ENCODE results near the gene GPATCH2L. TPM values are rescaled to one million over a fixed set of nuclear protein-coding genes. Genes with fewer than 3 reads are reported as not detected.

The GPATCH2L gene
- total and polyA plus RNA-seq, 2 of the 13 experiments (the other 11 are each of a cell fraction or from before 2014, with no cell fraction given): 14.4 to 29.0 TPM

DNA sequence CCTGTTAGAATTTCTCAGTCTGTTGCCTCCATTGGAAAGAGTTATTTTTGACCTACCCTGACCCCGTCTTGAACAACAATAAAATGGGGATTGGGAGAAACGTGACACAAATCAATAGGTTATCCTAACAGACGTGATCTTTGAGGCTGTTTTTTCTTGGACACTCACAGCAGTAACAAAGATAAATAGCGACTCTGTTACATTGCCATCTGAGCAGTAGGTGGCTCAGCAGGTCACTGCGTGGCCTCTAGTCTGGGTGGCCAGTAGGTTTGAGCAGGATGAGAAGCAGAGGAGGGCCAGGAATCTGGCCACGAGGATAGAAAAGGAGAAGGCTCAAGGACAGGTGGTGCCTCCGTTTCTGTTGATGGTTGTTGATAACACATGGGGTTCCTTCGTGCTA is 101.4 kb downstream of the GPATCH2L start:
- ATAC-seq: peak; percentile 90
- Histone ChIP-seq H3K4me1 (ENCODE audit: insufficient read depth, low read length) (peaks cover 7% of the 10 kb centered on the region; the same call in 1 of the 2 replicates), H3K9ac (ENCODE audit: insufficient read depth, low read depth, low read length) (no peak overlapping the region)
- TF ChIP-seq SOX13 (IDR thresholded peaks at IDR 0.05): 0 out of 2 replicates have a peak, but pooled peaks have one; percentile 38
- TF ChIP-seq SOX13 (CRISPR knock-in tag; conservative IDR thresholded peaks at IDR 0.05 in 1 of 2, IDR thresholded peaks at IDR 0.05 in 1 of 2): peak in 1 of 2 experiments; percentile 65; a peak in 1 of 4 replicates
- no peak for TF ChIP-seq ZNF460 (CRISPR knock-in tag; IDR thresholded peaks at IDR 0.05; ENCODE audit: borderline replicate concordance)
- TF ChIP-seq MTA3 (CRISPR knock-in tag; IDR thresholded peaks at IDR 0.05): no peak
- no peak for TF ChIP-seq BRCA1 (CRISPR knock-in tag; IDR thresholded peaks at IDR 0.05)
- no peak for TF ChIP-seq ETV6 (CRISPR knock-in tag; conservative IDR thresholded peaks at IDR 0.05)
- TF ChIP-seq, protein P1, sequence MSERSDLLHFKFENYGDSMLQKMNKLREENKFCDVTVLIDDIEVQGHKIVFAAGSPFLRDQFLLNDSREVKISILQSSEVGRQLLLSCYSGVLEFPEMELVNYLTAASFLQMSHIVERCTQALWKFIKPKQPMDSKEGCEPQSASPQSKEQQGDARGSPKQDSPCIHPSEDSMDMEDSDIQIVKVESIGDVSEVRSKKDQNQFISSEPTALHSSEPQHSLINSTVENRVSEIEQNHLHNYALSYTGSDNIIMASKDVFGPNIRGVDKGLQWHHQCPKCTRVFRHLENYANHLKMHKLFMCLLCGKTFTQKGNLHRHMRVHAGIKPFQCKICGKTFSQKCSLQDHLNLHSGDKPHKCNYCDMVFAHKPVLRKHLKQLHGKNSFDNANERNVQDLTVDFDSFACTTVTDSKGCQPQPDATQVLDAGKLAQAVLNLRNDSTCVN (CRISPR knock-in tag; IDR thresholded peaks at IDR 0.05; ENCODE audit: borderline replicate concordance): no peak
- TF ChIP-seq ARID2 (CRISPR knock-in tag; IDR thresholded peaks at IDR 0.05; ENCODE audit: borderline replicate concordance): no peak
- TF ChIP-seq ZNF792 (CRISPR knock-in tag; IDR thresholded peaks at IDR 0.05): no peak
- TF ChIP-seq TCF7L2 (IDR thresholded peaks at IDR 0.05; ENCODE audit: low read depth, low read length): no peak
- no peak for TF ChIP-seq ZNF33A (CRISPR knock-in tag; IDR thresholded peaks at IDR 0.05; ENCODE audit: borderline replicate concordance)
- TF ChIP-seq HHEX (CRISPR knock-in tag; IDR thresholded peaks at IDR 0.05): 0 out of 2 replicates have a peak, but pooled peaks have one; percentile 40
- TF ChIP-seq, protein P2, sequence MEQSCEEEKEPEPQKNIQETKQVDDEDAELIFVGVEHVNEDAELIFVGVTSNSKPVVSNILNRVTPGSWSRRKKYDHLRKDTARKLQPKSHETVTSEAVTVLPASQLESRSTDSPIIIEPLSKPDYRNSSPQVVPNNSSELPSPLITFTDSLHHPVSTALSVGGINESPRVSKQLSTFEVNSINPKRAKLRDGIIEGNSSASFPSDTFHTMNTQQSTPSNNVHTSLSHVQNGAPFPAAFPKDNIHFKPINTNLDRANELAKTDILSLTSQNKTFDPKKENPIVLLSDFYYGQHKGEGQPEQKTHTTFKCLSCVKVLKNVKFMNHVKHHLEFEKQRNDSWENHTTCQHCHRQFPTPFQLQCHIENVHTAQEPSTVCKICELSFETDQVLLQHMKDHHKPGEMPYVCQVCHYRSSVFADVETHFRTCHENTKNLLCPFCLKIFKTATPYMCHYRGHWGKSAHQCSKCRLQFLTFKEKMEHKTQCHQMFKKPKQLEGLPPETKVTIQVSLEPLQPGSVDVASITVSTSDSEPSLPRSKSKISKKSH (CRISPR knock-in tag; IDR thresholded peaks at IDR 0.05; ENCODE audit: borderline replicate concordance): no peak
- TF ChIP-seq ZNF160 (CRISPR knock-in tag; IDR thresholded peaks at IDR 0.05): no peak
- TF ChIP-seq, protein P3, sequence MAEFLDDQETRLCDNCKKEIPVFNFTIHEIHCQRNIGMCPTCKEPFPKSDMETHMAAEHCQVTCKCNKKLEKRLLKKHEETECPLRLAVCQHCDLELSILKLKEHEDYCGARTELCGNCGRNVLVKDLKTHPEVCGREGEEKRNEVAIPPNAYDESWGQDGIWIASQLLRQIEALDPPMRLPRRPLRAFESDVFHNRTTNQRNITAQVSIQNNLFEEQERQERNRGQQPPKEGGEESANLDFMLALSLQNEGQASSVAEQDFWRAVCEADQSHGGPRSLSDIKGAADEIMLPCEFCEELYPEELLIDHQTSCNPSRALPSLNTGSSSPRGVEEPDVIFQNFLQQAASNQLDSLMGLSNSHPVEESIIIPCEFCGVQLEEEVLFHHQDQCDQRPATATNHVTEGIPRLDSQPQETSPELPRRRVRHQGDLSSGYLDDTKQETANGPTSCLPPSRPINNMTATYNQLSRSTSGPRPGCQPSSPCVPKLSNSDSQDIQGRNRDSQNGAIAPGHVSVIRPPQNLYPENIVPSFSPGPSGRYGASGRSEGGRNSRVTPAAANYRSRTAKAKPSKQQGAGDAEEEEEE (CRISPR knock-in tag; IDR thresholded peaks at IDR 0.05; ENCODE audit: borderline replicate concordance): no peak
- TF ChIP-seq, protein P4, sequence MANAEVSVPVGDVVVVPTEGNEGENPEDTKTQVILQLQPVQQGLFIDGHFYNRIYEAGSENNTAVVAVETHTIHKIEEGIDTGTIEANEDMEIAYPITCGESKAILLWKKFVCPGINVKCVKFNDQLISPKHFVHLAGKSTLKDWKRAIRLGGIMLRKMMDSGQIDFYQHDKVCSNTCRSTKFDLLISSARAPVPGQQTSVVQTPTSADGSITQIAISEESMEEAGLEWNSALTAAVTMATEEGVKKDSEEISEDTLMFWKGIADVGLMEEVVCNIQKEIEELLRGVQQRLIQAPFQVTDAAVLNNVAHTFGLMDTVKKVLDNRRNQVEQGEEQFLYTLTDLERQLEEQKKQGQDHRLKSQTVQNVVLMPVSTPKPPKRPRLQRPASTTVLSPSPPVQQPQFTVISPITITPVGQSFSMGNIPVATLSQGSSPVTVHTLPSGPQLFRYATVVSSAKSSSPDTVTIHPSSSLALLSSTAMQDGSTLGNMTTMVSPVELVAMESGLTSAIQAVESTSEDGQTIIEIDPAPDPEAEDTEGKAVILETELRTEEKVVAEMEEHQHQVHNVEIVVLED (CRISPR knock-in tag; IDR thresholded peaks at IDR 0.05; ENCODE audit: borderline replicate concordance): no peak
- TF ChIP-seq, protein P5, sequence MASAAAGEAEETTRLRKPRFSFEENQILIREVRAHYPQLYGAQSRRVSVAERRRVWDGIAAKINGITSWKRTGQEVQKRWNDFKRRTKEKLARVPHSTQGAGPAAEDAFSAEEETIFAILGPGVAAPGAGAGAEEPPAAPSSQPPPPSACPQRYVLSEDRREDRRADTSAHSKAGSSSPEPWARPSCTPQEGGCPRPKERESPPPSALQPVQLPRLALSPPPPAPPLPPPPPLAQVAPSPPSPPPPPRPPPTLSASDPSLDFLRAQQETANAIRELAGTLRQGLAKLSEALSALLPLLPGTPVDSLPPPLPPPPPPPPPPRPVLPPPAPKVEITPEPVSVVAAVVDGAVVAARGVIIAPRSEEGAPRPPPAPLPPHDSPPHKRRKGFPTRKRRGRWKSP (CRISPR knock-in tag; IDR thresholded peaks at IDR 0.05): no peak
- no peak for TF ChIP-seq SIX1 (CRISPR knock-in tag; IDR thresholded peaks at IDR 0.05; ENCODE audit: borderline replicate concordance)
- TF ChIP-seq SMARCE1 (IDR thresholded peaks at IDR 0.05; ENCODE audit: borderline replicate concordance): no peak

More for the DNA sequence above, 101.4 kb downstream of the GPATCH2L start:
- H2AFZ ChIP-seq (ENCODE audit: low read length): no peak overlapping the region
- H3K4me2 ChIP-seq (ENCODE audit: low read depth, low read length): no peak overlapping the region
- no TSS peak for BruUV-seq (replicated peaks)
- H3K9me3 ChIP-seq (ENCODE audit: low read length): no peaks in the 10 kb centered on the region
- H3K36me3 ChIP-seq (replicated peaks in 1 of 2; ENCODE audit: control insufficient read depth in 1 of 2, insufficient read depth in 2 of 2, low read length in 2 of 2): no peaks in the 10 kb centered on the region
- no peaks in the 10 kb centered on the region for H3K79me2 ChIP-seq (ENCODE audit: insufficient read depth, low read length)
- ChIA-PET CTCF (ENCODE audit: low intra/inter-chr PET ratio, low total read pairs) (no interaction called here), POLR2A (no interaction called here)
- intact Hi-C loops (cut with micrococcal nuclease; ENCODE audit: unreplicated experiment) (loop anchor here (5.0 kb wide), 1 partner anchor 449 kb away; no protein-coding TSS in a partner anchor), in situ Hi-C loops (cut with HindIII; ENCODE audit: extremely low pct_ligation_motif_present, low pct_unique_long_range_greater_than_20kb) (no loop called here)
- FAIRE-seq: no peak
- peak; percentile 9 for DNase-seq (ENCODE audit: low spot score)
- H3K4me3 ChIP-seq (replicated peaks in 1 of 3; ENCODE audit: insufficient read depth in 1 of 3, low read depth in 2 of 3, low read length in 3 of 3): no peak overlapping the region
- 45% methylated on average over 8 of the region's 8 CpGs for WGBS (ENCODE audit: low lambda C conversion rate)
- H3K27ac ChIP-seq (ENCODE audit: extremely low read length, insufficient read depth, low read length): no peak overlapping the region
- H3K27me3 ChIP-seq (ENCODE audit: control insufficient read depth in 1 of 2, insufficient read depth in 2 of 2, low read length in 2 of 2): no peaks in the 10 kb centered on the region
- no peaks in the 10 kb centered on the region for H4K20me1 ChIP-seq (ENCODE audit: insufficient read depth, low read length)
